IPS-18a (cell line): ENCODE data around the gene OTP.
"Not testable (repeated sequence)": the region's sequence is repeated elsewhere in the genome, so short reads cannot be mapped to it uniquely, and the experiment has no call there.

Source experiments
- H3K27ac ChIP-seq: one replicate; pipeline ENCODE4 v1.5.1; 2013; ENCODE audit warnings: low read length
- H3K27me3 ChIP-seq: one replicate; pipeline ENCODE4 v1.6.1; 2013; ENCODE audit warnings: mild to moderate bottlenecking, low read length; ENCODE audit not compliant: control insufficient read depth, insufficient read depth
- H3K36me3 ChIP-seq: one replicate; pipeline ENCODE4 v1.6.1; 2013; ENCODE audit warnings: low read depth, low read length; ENCODE audit not compliant: control insufficient read depth
- H3K4me1 ChIP-seq: one replicate; pipeline ENCODE4 v1.6.1; 2013; ENCODE audit warnings: low read depth, low read length; ENCODE audit not compliant: control insufficient read depth
- H3K4me3 ChIP-seq: one replicate; pipeline ENCODE4 v1.5.1; 2013; ENCODE audit warnings: low read length
- H3K9ac ChIP-seq: one replicate; pipeline ENCODE4 v1.6.1; 2013; ENCODE audit warnings: mild to moderate bottlenecking, low read length, moderate library complexity
- H3K9me3 ChIP-seq: one replicate; pipeline ENCODE4 v1.6.1; 2013; ENCODE audit warnings: low read depth, low read length; ENCODE audit not compliant: control insufficient read depth

The OTP gene

GRCh38 chr5:77627869-77628674 lies 10.4 kb downstream of the OTP start:
- Histone ChIP-seq H3K4me1 (no peaks in the 10 kb centered on the region), H3K27ac (no peak overlapping the region), H3K27me3 (peaks cover 100% of the 10 kb centered on the region), H3K9me3 (peaks cover 2% of the 10 kb centered on the region), H3K4me3 (peak overlapping the region; percentile 35), H3K36me3 (no peaks in the 10 kb centered on the region), H3K9ac (no peak overlapping the region)

- H3K4me1 ChIP-seq: no peaks in the 10 kb centered on the region
- peaks cover 68% of the 10 kb centered on the region for H3K27me3 ChIP-seq
- no peak overlapping the region for H3K27ac ChIP-seq
- H3K9me3 ChIP-seq: peaks cover 2% of the 10 kb centered on the region
- H3K4me3 ChIP-seq: no peak overlapping the region
- no peak overlapping the region for H3K9ac ChIP-seq
- H3K36me3 ChIP-seq: no peaks in the 10 kb centered on the region
Measured at GRCh38 chr5:77623203-77623740, 15.2 kb downstream of the OTP start.

- no peak overlapping the region for H3K27ac ChIP-seq
- peaks cover 49% of the 10 kb centered on the region for H3K27me3 ChIP-seq
- no peak overlapping the region for H3K4me3 ChIP-seq
- H3K9me3 ChIP-seq: no peaks in the 10 kb centered on the region
- no peak overlapping the region for H3K9ac ChIP-seq
- no peaks in the 10 kb centered on the region for H3K4me1 ChIP-seq
- H3K36me3 ChIP-seq: no peaks in the 10 kb centered on the region
Measured at GRCh38 chr5:77621440-77621839, 17.1 kb downstream of the OTP start.

- Histone ChIP-seq H3K36me3 (no peaks in the 10 kb centered on the region), H3K27me3 (peaks cover 39% of the 10 kb centered on the region), H3K9me3 (no peaks in the 10 kb centered on the region), H3K27ac (no peak overlapping the region), H3K4me1 (no peaks in the 10 kb centered on the region), H3K9ac (peak overlapping the region; percentile 10), H3K4me3 (no peak overlapping the region)
Measured at GRCh38 chr5:77620405-77620804, 18.1 kb downstream of the OTP start.

- Histone ChIP-seq H3K4me3 (no peak overlapping the region), H3K9me3 (no peaks in the 10 kb centered on the region)
Measured at GRCh38 chr5:77616920-77617319, 21.6 kb downstream of the OTP start.

GRCh38 chr5:77608927-77609326 lies 29.6 kb downstream of the OTP start:
- not testable (repeated sequence) for H3K9ac ChIP-seq, H3K4me3 ChIP-seq, H3K36me3 ChIP-seq, H3K27ac ChIP-seq, H3K4me1 ChIP-seq, H3K9me3 ChIP-seq, H3K27me3 ChIP-seq

More at GRCh38 chr5:77616920-77617319, 21.6 kb downstream of the OTP start:
- Histone ChIP-seq H3K9ac (no peak overlapping the region), H3K4me1 (no peaks in the 10 kb centered on the region), H3K27me3 (peaks cover 4% of the 10 kb centered on the region), H3K36me3 (no peaks in the 10 kb centered on the region), H3K27ac (no peak overlapping the region)

GRCh38 chr5:77607324-77607723 lies 31.2 kb downstream of the OTP start:
- Histone ChIP-seq H3K4me3 (no peak overlapping the region), H3K36me3 (no peaks in the 10 kb centered on the region), H3K9ac (no peak overlapping the region), H3K9me3 (peaks cover 6% of the 10 kb centered on the region), H3K4me1 (no peaks in the 10 kb centered on the region), H3K27me3 (no peaks in the 10 kb centered on the region), H3K27ac (no peak overlapping the region)

- Histone ChIP-seq H3K4me3 (no peak overlapping the region), H3K4me1 (no peaks in the 10 kb centered on the region), H3K27ac (no peak overlapping the region), H3K9ac (no peak overlapping the region), H3K36me3 (no peaks in the 10 kb centered on the region), H3K27me3 (no peaks in the 10 kb centered on the region), H3K9me3 (peaks cover 6% of the 10 kb centered on the region)
Measured at GRCh38 chr5:77606279-77606678, 32.2 kb downstream of the OTP start.

- Histone ChIP-seq H3K4me3 (no peak overlapping the region), H3K27me3 (no peaks in the 10 kb centered on the region), H3K36me3 (no peaks in the 10 kb centered on the region), H3K9ac (no peak overlapping the region), H3K27ac (no peak overlapping the region), H3K9me3 (no peaks in the 10 kb centered on the region), H3K4me1 (no peaks in the 10 kb centered on the region)
Measured at GRCh38 chr5:77599679-77600078, 38.8 kb downstream of the OTP start.

- Histone ChIP-seq H3K9me3 (no peaks in the 10 kb centered on the region), H3K36me3 (no peaks in the 10 kb centered on the region), H3K27me3 (no peaks in the 10 kb centered on the region), H3K27ac (no peak overlapping the region), H3K4me1 (no peaks in the 10 kb centered on the region), H3K4me3 (no peak overlapping the region), H3K9ac (no peak overlapping the region)
Measured at GRCh38 chr5:77590347-77590746, 48.2 kb downstream of the OTP start.

GRCh38 chr5:77588175-77588574 lies 50.3 kb downstream of the OTP start:
- H3K27ac ChIP-seq: no peak overlapping the region
- no peak overlapping the region for H3K9ac ChIP-seq
- H3K27me3 ChIP-seq: no peaks in the 10 kb centered on the region
- H3K4me1 ChIP-seq: no peaks in the 10 kb centered on the region
- H3K9me3 ChIP-seq: no peaks in the 10 kb centered on the region
- H3K36me3 ChIP-seq: no peaks in the 10 kb centered on the region
- no peak overlapping the region for H3K4me3 ChIP-seq

- H3K9ac ChIP-seq: no peak overlapping the region
- no peaks in the 10 kb centered on the region for H3K4me1 ChIP-seq
- no peak overlapping the region for H3K4me3 ChIP-seq
- H3K36me3 ChIP-seq: no peaks in the 10 kb centered on the region
- no peaks in the 10 kb centered on the region for H3K27me3 ChIP-seq
- no peak overlapping the region for H3K27ac ChIP-seq
- no peaks in the 10 kb centered on the region for H3K9me3 ChIP-seq
Measured at GRCh38 chr5:77586101-77586500, 52.4 kb downstream of the OTP start.
